H1 (cell line): ENCODE measurements around the gene DIAPH2. TPM values are rescaled to one million over a fixed set of nuclear protein-coding genes. Genes with fewer than 3 reads are reported as not detected.

Source experiments
- CBX5 ChIP-seq: fragments of 300-800, 300-1000 bp; sonication (generic); IDR thresholded peaks from 2 replicates; pipeline ENCODE4 v1.7.1; 2016; ENCODE audit warnings: antibody characterized with exemption, low read length, low read depth
- JUND ChIP-seq: IDR thresholded peaks from 2 replicates; pipeline ENCODE4 v1.6.1; 2011; ENCODE audit warnings: mild to moderate bottlenecking, improper control_type of control experiment, low read length
- polyA plus RNA-seq, 7 experiments: library from polyadenylated mRNA; depleted of rRNA in 3 of 7; stranded (reverse) in 5 of 7; unstranded in 2 of 7; fragments of >200 nt in 5 of 7; fragments of 200-250 nt in 2 of 7; gene quantifications; 1 replicate in 5 of 7; 2 replicates in 1 of 7; 4 replicates in 1 of 7; pipeline versions ENCODE4 v1.2.1 to v1.2.3, GENCODE V29; 2011 to 2013; ENCODE audit warnings: missing spikeins in 2 of 7, mixed read lengths in 2 of 7
- total RNA-seq: library from RNA; stranded (reverse); fragmentation: NEBNext Ultra II Directional; extraction: Animal tissue kit (Norgen Biotek cat#: 25700); gene quantifications from 2 replicates; pipeline ENCODE4 v1.2.1, GENCODE V29; 2021

DIAPH2 gene
- total and polyA plus RNA-seq, 2 of the 8 experiments (the other 6 are each of a cell fraction or from before 2014, with no cell fraction given): 4.4 to 24.3 TPM

DNA sequence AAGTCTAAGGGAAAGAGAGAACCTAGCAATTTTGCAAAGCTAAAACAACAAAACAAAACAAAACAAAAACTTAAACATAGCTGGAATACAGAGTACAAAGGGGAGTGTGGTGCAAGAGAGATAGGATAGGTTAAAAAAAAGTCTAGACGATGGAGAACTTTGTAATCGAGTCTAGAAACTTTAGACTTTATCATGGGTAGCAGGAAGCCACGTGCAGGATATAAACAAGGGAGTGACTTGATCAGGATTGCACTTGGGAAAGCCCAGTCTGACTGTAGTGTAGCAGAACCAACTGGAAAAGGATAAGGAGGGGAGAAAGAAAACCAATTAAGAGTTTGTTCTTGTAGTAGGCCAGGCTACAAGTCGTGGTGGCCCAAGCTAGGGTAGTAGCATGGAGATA lies 949.2 kb downstream of the DIAPH2 start (continued):
- TF ChIP-seq CBX5 (no peak), JUND (no peak)
- TF ChIP-seq, all 59 proteins: peak for 0
